SH-SY5Y (cell line): ENCODE measurements around the gene PKN2.

ENCODE experiments used
- GATA2 ChIP-seq: IDR thresholded peaks from 2 replicates; pipeline ENCODE4 v1.6.1; 2011; ENCODE audit warnings: mild to moderate bottlenecking, low read depth, low read length
- GATA3 ChIP-seq: IDR thresholded peaks from 2 replicates; pipeline ENCODE4 v1.6.1; 2011; ENCODE audit warnings: low read depth, mild to moderate bottlenecking, low read length, moderate library complexity

The PKN2 gene

GRCh38 chr1:88661188-88661587 lies 22.9 kb upstream of the PKN2 start:
- TF ChIP-seq GATA3 (no peak), GATA2 (no peak)

- no peak for TF ChIP-seq GATA2
- no peak for TF ChIP-seq GATA3
Measured at GRCh38 chr1:88661951-88662699, 21.9 kb upstream of the PKN2 start.

- TF ChIP-seq GATA3 (no peak), GATA2 (no peak)
Measured at GRCh38 chr1:88662723-88663122, 21.4 kb upstream of the PKN2 start.

GRCh38 chr1:88668405-88668804 lies 15.7 kb upstream of the PKN2 start:
- TF ChIP-seq GATA2, result no peak
- TF ChIP-seq GATA3, result no peak

GRCh38 chr1:88670462-88670861 lies 13.6 kb upstream of the PKN2 start:
- TF ChIP-seq GATA2 (no peak), GATA3 (no peak)

- TF ChIP-seq GATA2 (no peak), GATA3 (no peak)
Measured at GRCh38 chr1:88673446-88673845, 10.6 kb upstream of the PKN2 start.

- TF ChIP-seq GATA3 (no peak), GATA2 (peak; percentile 23; the same call in 1 of the 2 replicates)
Measured at GRCh38 chr1:88678405-88678804, 5.7 kb upstream of the PKN2 start.

- TF ChIP-seq GATA3 (no peak), GATA2 (no peak)
Measured at GRCh38 chr1:88680471-88680870, 3.6 kb upstream of the PKN2 start.

GRCh38 chr1:88680911-88681622 lies 3.0 kb upstream of the PKN2 start:
- no peak for TF ChIP-seq GATA3
- TF ChIP-seq GATA2, result no peak

GRCh38 chr1:88684482-88685258 lies 597 bp downstream of the PKN2 start:
- no peak for TF ChIP-seq GATA3
- TF ChIP-seq GATA2, result no peak

- no peak for TF ChIP-seq GATA2
Measured at GRCh38 chr1:88685259-88685620, 1.2 kb downstream of the PKN2 start.

- no peak for TF ChIP-seq GATA2
- TF ChIP-seq GATA3, result no peak
Measured at GRCh38 chr1:88691540-88691939, 7.5 kb downstream of the PKN2 start.

- no peak for TF ChIP-seq GATA2
- TF ChIP-seq GATA3, result no peak
Measured at GRCh38 chr1:88695781-88696180, 11.7 kb downstream of the PKN2 start.

GRCh38 chr1:88697503-88697902 lies 13.4 kb downstream of the PKN2 start:
- TF ChIP-seq GATA3, result no peak
- TF ChIP-seq GATA2, result no peak

- TF ChIP-seq GATA2, result no peak
Measured at GRCh38 chr1:88698140-88698539, 14.1 kb downstream of the PKN2 start.

GRCh38 chr1:88698764-88699163 lies 14.7 kb downstream of the PKN2 start:
- no peak for TF ChIP-seq GATA2
- TF ChIP-seq GATA3, result no peak
